Measurements from ENCODE around the gene MRRF.
"Not testable (repeated sequence)": the region's sequence is repeated elsewhere in the genome, so short reads cannot be mapped to it uniquely, and the experiment has no call there.

DNA sequence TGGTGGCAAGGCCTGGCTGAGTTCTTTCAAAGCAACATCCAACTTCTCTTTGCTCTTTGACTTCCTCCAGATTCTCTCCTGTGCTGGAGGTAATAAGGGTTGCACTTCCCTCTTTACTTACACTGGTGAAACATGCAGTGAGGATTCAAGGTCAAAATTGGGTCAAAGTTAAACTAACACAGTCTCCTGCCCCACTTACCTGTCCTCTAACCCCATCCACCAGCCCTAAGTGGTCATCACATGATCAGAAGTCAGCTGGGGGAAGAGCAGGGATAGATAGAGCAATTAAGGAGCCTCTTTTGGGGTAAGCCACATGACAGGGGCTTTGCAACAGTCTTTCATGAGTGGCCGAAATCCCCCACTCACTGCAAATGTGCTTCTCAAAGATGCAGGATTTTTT, 60.0 kb downstream of the MRRF start:
- not testable (repeated sequence) for TF ChIP-seq CTCF (optimal IDR thresholded peaks at IDR 0.05 in 1 of 3, IDR thresholded peaks at IDR 0.05 in 1 of 3, conservative IDR thresholded peaks at IDR 0.05 in 1 of 3; ENCODE audit: extremely low read depth in 1 of 3, insufficient read depth in 2 of 3, low read length in 3 of 3); EZH2 (IDR thresholded peaks at IDR 0.05; ENCODE audit: low read length)

Measured in keratinocyte (primary cell).